Fibroblast of lung (primary cell): Measurements from ENCODE around the gene EDDM3A. TPM values are rescaled to one million over a fixed set of nuclear protein-coding genes. Genes with fewer than 3 reads are reported as not detected.

ENCODE experiments used
- DNase-seq, 2 donors: peaks; one replicate each; pipeline versions ENCODE4 v3.0.0 to v3.0.0-alpha.2; 2010; ENCODE audit warnings: low read depth in 2 of 2
- H2AFZ ChIP-seq: 2 replicates; pipeline ENCODE4 v1.5.1; 2012; ENCODE audit warnings: low read length, control low read depth, inconsistent platforms
- H3K27ac ChIP-seq: 2 replicates; pipeline ENCODE4 v1.5.1; 2011; ENCODE audit warnings: low read length, control low read depth; ENCODE audit not compliant: insufficient read depth
- H3K27me3 ChIP-seq: 2 replicates; pipeline ENCODE4 v1.5.1; 2011; ENCODE audit warnings: mild to moderate bottlenecking, low read length; ENCODE audit not compliant: control insufficient read depth, insufficient read depth
- H3K36me3 ChIP-seq: 2 replicates; pipeline ENCODE4 v1.5.1; 2011; ENCODE audit warnings: low read length; ENCODE audit not compliant: control insufficient read depth, insufficient read depth
- H3K4me1 ChIP-seq: 2 replicates; pipeline ENCODE4 v1.5.1; 2011; ENCODE audit warnings: low read length; ENCODE audit not compliant: control insufficient read depth, insufficient read depth; ENCODE audit errors: extremely low read depth
- H3K4me2 ChIP-seq: 2 replicates; pipeline ENCODE4 v1.5.1; 2011; ENCODE audit warnings: low read length, control low read depth; ENCODE audit not compliant: insufficient read depth; ENCODE audit errors: extremely low read depth
- H3K4me3 ChIP-seq, 4 experiments: fragments of 200-600 bp in 1 of 4; sonication (generic) in 1 of 4; replicated peaks in 1 of 4; 2 replicates each; pipeline ENCODE4 v1.5.1; 2011 to 2016; ENCODE audit warnings: low read length in 4 of 4, low read depth in 3 of 4, mild to moderate bottlenecking in 3 of 4, control low read depth in 2 of 4, inconsistent platforms in 1 of 4, mixed read lengths in 1 of 4; ENCODE audit not compliant: insufficient read depth in 1 of 4; ENCODE audit errors: control extremely low read depth in 1 of 4
- H3K79me2 ChIP-seq: 2 replicates; pipeline ENCODE4 v1.5.1; 2012; ENCODE audit warnings: mild to moderate bottlenecking, low read length, inconsistent platforms; ENCODE audit not compliant: control insufficient read depth, insufficient read depth
- H3K9ac ChIP-seq: 2 replicates; pipeline ENCODE4 v1.5.1; 2011; ENCODE audit warnings: mild to moderate bottlenecking, low read length, control low read depth; ENCODE audit not compliant: insufficient read depth
- H3K9me3 ChIP-seq: 2 replicates; pipeline ENCODE4 v1.5.1; 2012; ENCODE audit warnings: low read depth, low read length; ENCODE audit not compliant: control insufficient read depth, insufficient read depth
- H4K20me1 ChIP-seq: 2 replicates; pipeline ENCODE4 v1.5.1; 2011; ENCODE audit warnings: low read length; ENCODE audit not compliant: control insufficient read depth, insufficient read depth; ENCODE audit errors: extremely low read depth
- CTCF ChIP-seq, 2 donors: IDR thresholded peaks in 1 of 2; conservative IDR thresholded peaks in 1 of 2; 1 replicate in 1 of 2; 2 replicates in 1 of 2; pipeline ENCODE4 v1.5.1; 2011 to 2012; ENCODE audit warnings: low read length in 2 of 2, control low read depth in 1 of 2, inconsistent platforms in 1 of 2, low read depth in 1 of 2, mild to moderate bottlenecking in 1 of 2
- EZH2 ChIP-seq: IDR thresholded peaks from 2 replicates; pipeline ENCODE4 v1.5.1; 2012; ENCODE audit warnings: low read length, control low read depth, mild to moderate bottlenecking; ENCODE audit errors: missing control alignments
- polyA plus RNA-seq, 2 donors: library from polyadenylated mRNA; depleted of rRNA in 1 of 2; stranded (reverse) in 1 of 2; unstranded in 1 of 2; fragments of >200 nt; gene quantifications; 2 replicates each; pipeline ENCODE4 v1.2.1, GENCODE V29; 2011 to 2012; ENCODE audit warnings: missing spikeins in 1 of 2
- total RNA-seq: library from RNA; depleted of rRNA; stranded (reverse); fragments of >200 nt; gene quantifications from 2 replicates; pipeline ENCODE4 v1.2.1, GENCODE V29; 2014

EDDM3A gene
- total and polyA plus RNA-seq, 2 donors (not counting 1 experiment from before 2014, with no cell fraction given) = not detected

GRCh38 chr14:20772650-20773049 lies 27.0 kb downstream of the EDDM3A start:
- TF ChIP-seq EZH2 (no peak), CTCF (conservative IDR thresholded peaks at IDR 0.05 in 1 of 2, IDR thresholded peaks at IDR 0.05 in 1 of 2; ENCODE audit: low read depth in 1 of 2, low read length in 2 of 2) (no peak)
- H3K9me3 ChIP-seq = no peaks in the 10 kb centered on the region
- H4K20me1 ChIP-seq = no peaks in the 10 kb centered on the region

GRCh38 chr14:20774258-20774824 lies 28.7 kb downstream of the EDDM3A start:
- TF ChIP-seq EZH2 = no peak
- TF ChIP-seq CTCF (conservative IDR thresholded peaks at IDR 0.05 in 1 of 2, IDR thresholded peaks at IDR 0.05 in 1 of 2; ENCODE audit: low read depth in 1 of 2, low read length in 2 of 2) = no peak
- Histone ChIP-seq H3K79me2 (no peaks in the 10 kb centered on the region), H3K27me3 (no peaks in the 10 kb centered on the region), H3K4me1 (no peaks in the 10 kb centered on the region), H3K4me2 (no peak overlapping the region), H3K9ac (no peak overlapping the region), H2AFZ (no peak overlapping the region), H3K4me3 (no peak overlapping the region), H3K36me3 (no peaks in the 10 kb centered on the region), H4K20me1 (no peaks in the 10 kb centered on the region), H3K27ac (no peak overlapping the region), H3K9me3 (no peaks in the 10 kb centered on the region)
- no peak for DNase-seq

More at GRCh38 chr14:20772650-20773049, 27.0 kb downstream of the EDDM3A start:
- no peak overlapping the region for H3K4me3 ChIP-seq
- no peak overlapping the region for H2AFZ ChIP-seq
- DNase-seq = no peak
- no peak overlapping the region for H3K4me2 ChIP-seq
- H3K27me3 ChIP-seq = no peaks in the 10 kb centered on the region
- no peaks in the 10 kb centered on the region for H3K4me1 ChIP-seq
- no peaks in the 10 kb centered on the region for H3K36me3 ChIP-seq
- H3K27ac ChIP-seq = no peak overlapping the region
- H3K79me2 ChIP-seq = no peaks in the 10 kb centered on the region
- no peak overlapping the region for H3K9ac ChIP-seq

- TF ChIP-seq EZH2 = no peak
- TF ChIP-seq CTCF (conservative IDR thresholded peaks at IDR 0.05 in 1 of 2, IDR thresholded peaks at IDR 0.05 in 1 of 2; ENCODE audit: low read depth in 1 of 2, low read length in 2 of 2) = no peak
- H3K9me3 ChIP-seq = no peaks in the 10 kb centered on the region
- no peak for DNase-seq
These were observed 29.4 kb downstream of the EDDM3A start for GRCh38 chr14:20775043-20775442.

More at GRCh38 chr14:20775043-20775442, 29.4 kb downstream of the EDDM3A start:
- Histone ChIP-seq H3K27ac (no peak overlapping the region), H3K4me2 (no peak overlapping the region), H3K9ac (no peak overlapping the region), H4K20me1 (no peaks in the 10 kb centered on the region), H3K27me3 (no peaks in the 10 kb centered on the region), H3K36me3 (no peaks in the 10 kb centered on the region), H3K4me1 (no peaks in the 10 kb centered on the region), H3K79me2 (no peaks in the 10 kb centered on the region), H2AFZ (no peak overlapping the region), H3K4me3 (no peak overlapping the region)
